ENCODE data around the gene C1QTNF8.

DNA sequence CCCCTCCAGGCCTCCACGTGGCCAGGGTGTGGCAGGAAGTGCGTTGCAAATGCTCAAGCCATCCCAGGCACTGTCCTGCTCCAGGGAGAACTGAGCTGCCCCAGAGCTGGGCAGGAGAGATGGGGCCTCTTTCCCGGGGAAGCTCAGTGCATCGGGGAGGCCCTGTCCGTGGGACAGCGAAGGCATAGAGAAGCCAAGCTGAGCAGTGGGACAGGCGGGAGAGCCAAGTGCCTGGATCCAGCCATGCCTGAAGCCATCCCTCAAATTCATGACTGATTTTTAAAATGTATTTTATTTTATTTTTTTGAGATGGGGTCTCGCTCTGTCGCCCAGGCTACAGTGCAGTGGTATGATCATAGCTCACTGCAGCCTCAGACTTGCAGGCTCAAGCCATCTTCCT lies 48.9 kb downstream of the C1QTNF8 start:
- TF ChIP-seq, protein P1, sequence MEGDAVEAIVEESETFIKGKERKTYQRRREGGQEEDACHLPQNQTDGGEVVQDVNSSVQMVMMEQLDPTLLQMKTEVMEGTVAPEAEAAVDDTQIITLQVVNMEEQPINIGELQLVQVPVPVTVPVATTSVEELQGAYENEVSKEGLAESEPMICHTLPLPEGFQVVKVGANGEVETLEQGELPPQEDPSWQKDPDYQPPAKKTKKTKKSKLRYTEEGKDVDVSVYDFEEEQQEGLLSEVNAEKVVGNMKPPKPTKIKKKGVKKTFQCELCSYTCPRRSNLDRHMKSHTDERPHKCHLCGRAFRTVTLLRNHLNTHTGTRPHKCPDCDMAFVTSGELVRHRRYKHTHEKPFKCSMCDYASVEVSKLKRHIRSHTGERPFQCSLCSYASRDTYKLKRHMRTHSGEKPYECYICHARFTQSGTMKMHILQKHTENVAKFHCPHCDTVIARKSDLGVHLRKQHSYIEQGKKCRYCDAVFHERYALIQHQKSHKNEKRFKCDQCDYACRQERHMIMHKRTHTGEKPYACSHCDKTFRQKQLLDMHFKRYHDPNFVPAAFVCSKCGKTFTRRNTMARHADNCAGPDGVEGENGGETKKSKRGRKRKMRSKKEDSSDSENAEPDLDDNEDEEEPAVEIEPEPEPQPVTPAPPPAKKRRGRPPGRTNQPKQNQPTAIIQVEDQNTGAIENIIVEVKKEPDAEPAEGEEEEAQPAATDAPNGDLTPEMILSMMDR (IDR thresholded peaks at IDR 0.05) = no peak
- TF ChIP-seq, protein P2, sequence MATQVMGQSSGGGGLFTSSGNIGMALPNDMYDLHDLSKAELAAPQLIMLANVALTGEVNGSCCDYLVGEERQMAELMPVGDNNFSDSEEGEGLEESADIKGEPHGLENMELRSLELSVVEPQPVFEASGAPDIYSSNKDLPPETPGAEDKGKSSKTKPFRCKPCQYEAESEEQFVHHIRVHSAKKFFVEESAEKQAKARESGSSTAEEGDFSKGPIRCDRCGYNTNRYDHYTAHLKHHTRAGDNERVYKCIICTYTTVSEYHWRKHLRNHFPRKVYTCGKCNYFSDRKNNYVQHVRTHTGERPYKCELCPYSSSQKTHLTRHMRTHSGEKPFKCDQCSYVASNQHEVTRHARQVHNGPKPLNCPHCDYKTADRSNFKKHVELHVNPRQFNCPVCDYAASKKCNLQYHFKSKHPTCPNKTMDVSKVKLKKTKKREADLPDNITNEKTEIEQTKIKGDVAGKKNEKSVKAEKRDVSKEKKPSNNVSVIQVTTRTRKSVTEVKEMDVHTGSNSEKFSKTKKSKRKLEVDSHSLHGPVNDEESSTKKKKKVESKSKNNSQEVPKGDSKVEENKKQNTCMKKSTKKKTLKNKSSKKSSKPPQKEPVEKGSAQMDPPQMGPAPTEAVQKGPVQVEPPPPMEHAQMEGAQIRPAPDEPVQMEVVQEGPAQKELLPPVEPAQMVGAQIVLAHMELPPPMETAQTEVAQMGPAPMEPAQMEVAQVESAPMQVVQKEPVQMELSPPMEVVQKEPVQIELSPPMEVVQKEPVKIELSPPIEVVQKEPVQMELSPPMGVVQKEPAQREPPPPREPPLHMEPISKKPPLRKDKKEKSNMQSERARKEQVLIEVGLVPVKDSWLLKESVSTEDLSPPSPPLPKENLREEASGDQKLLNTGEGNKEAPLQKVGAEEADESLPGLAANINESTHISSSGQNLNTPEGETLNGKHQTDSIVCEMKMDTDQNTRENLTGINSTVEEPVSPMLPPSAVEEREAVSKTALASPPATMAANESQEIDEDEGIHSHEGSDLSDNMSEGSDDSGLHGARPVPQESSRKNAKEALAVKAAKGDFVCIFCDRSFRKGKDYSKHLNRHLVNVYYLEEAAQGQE (IDR thresholded peaks at IDR 0.05; ENCODE audit: insufficient read depth in 1 of 2, low read depth in 2 of 2, low read length in 1 of 2) = no peak
- no peak for TF ChIP-seq POLR2AphosphoS5 (IDR thresholded peaks at IDR 0.05; ENCODE audit: low read depth, low read length)
- TF ChIP-seq SIN3A (IDR thresholded peaks at IDR 0.05; ENCODE audit: borderline replicate concordance, insufficient read depth, low read depth, low read length) = no peak
- no peak for TF ChIP-seq TCF7L2 (IDR thresholded peaks at IDR 0.05; ENCODE audit: low read depth, low read length)
